ENCODE results near the gene TIGIT. TPM values are rescaled to one million over a fixed set of nuclear protein-coding genes. Genes with fewer than 3 reads are reported as not detected.

The TIGIT gene
- total and polyA plus RNA-seq, 2 of the 13 experiments (the other 11 are each of a cell fraction or from before 2014, with no cell fraction given), result not detected

GRCh38 chr3:114252954-114253353, 40.9 kb upstream of the TIGIT start:
- no peaks in the 10 kb centered on the region for H3K9me3 ChIP-seq (ENCODE audit: low read length)
- ATAC-seq, result no peak
- H3K36me3 ChIP-seq (replicated peaks in 1 of 2; ENCODE audit: control insufficient read depth in 1 of 2, insufficient read depth in 2 of 2, low read length in 2 of 2), result no peaks in the 10 kb centered on the region
- H3K4me1 ChIP-seq (ENCODE audit: insufficient read depth, low read length), result no peaks in the 10 kb centered on the region
- no peak overlapping the region for H3K4me3 ChIP-seq (replicated peaks in 1 of 3; ENCODE audit: insufficient read depth in 1 of 3, low read depth in 2 of 3, low read length in 3 of 3)
- H4K20me1 ChIP-seq (ENCODE audit: insufficient read depth, low read length), result no peaks in the 10 kb centered on the region
- H3K4me2 ChIP-seq (ENCODE audit: low read depth, low read length), result no peak overlapping the region
- WGBS (ENCODE audit: low lambda C conversion rate), result 0% methylated on average over 1 of the region's 1 CpG
- no peaks in the 10 kb centered on the region for H3K79me2 ChIP-seq (ENCODE audit: insufficient read depth, low read length)
- no peak for TF ChIP-seq ZNF513 (CRISPR knock-in tag; conservative IDR thresholded peaks at IDR 0.05)
- TF ChIP-seq CCDC6 (CRISPR knock-in tag; IDR thresholded peaks at IDR 0.05), result no peak
- no peak for TF ChIP-seq NR2F1 (CRISPR knock-in tag; IDR thresholded peaks at IDR 0.05)
- FAIRE-seq, result no peak
- ChIA-PET CTCF (ENCODE audit: low intra/inter-chr PET ratio, low total read pairs) (no interaction called here), POLR2A (no interaction called here)
- in situ Hi-C loops (cut with HindIII; ENCODE audit: extremely low pct_ligation_motif_present, low pct_unique_long_range_greater_than_20kb), result no loop called here
- no peak for DNase-seq (ENCODE audit: low spot score)
- H3K27ac ChIP-seq (ENCODE audit: extremely low read length, insufficient read depth, low read length), result no peak overlapping the region
- no peak overlapping the region for H2AFZ ChIP-seq (ENCODE audit: low read length)
- intact Hi-C loops (cut with micrococcal nuclease; ENCODE audit: unreplicated experiment), result no loop called here
- no peak overlapping the region for H3K9ac ChIP-seq (ENCODE audit: insufficient read depth, low read depth, low read length)
- no TSS peak for BruUV-seq (replicated peaks)
- no peaks in the 10 kb centered on the region; a peak in 1 of 5 replicates for H3K27me3 ChIP-seq (ENCODE audit: control insufficient read depth in 1 of 2, insufficient read depth in 2 of 2, low read length in 2 of 2)

DNA sequence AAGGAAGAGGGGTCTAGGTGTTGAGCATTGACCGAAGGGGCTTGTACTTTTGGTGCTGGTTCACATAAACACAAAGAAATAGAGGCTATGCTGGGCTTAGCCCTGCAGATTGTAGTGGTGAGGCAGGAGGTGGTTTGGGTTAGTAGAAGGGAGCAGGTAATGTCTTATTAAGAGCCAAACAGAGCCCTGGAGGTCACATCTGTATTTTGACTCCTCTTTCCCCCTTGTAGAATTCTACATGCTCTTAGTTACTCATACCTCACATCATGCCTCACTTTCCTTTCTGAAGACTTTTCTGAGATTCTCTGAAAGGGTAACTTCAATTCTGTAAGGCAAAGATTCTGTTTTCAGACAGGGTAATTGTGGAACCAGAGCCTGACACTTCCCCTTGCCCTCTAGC, 40.3 kb upstream of the TIGIT start:
- no peak for ATAC-seq
- no TSS peak for BruUV-seq (replicated peaks)
- no peak for FAIRE-seq
- Histone ChIP-seq H3K79me2 (ENCODE audit: insufficient read depth, low read length) (no peaks in the 10 kb centered on the region), H3K4me2 (ENCODE audit: low read depth, low read length) (no peak overlapping the region), H3K4me3 (replicated peaks in 1 of 3; ENCODE audit: insufficient read depth in 1 of 3, low read depth in 2 of 3, low read length in 3 of 3) (no peak overlapping the region), H3K4me1 (ENCODE audit: insufficient read depth, low read length) (no peaks in the 10 kb centered on the region), H3K9me3 (ENCODE audit: low read length) (no peaks in the 10 kb centered on the region; the same call in 1 of the 2 replicates), H4K20me1 (ENCODE audit: insufficient read depth, low read length) (no peaks in the 10 kb centered on the region), H3K27me3 (ENCODE audit: control insufficient read depth in 1 of 2, insufficient read depth in 2 of 2, low read length in 2 of 2) (no peaks in the 10 kb centered on the region; a peak in 1 of 5 replicates), H3K27ac (ENCODE audit: extremely low read length, insufficient read depth, low read length) (no peak overlapping the region), H2AFZ (ENCODE audit: low read length) (no peak overlapping the region), H3K36me3 (replicated peaks in 1 of 2; ENCODE audit: control insufficient read depth in 1 of 2, insufficient read depth in 2 of 2, low read length in 2 of 2) (no peaks in the 10 kb centered on the region), H3K9ac (ENCODE audit: insufficient read depth, low read depth, low read length) (no peak overlapping the region)
- ChIA-PET POLR2A (no interaction called here), CTCF (ENCODE audit: low intra/inter-chr PET ratio, low total read pairs) (no interaction called here)
- in situ Hi-C loops (cut with HindIII; ENCODE audit: extremely low pct_ligation_motif_present, low pct_unique_long_range_greater_than_20kb), result no loop called here
- intact Hi-C loops (cut with micrococcal nuclease; ENCODE audit: unreplicated experiment), result no loop called here
- 0% methylated on average over 1 of the region's 1 CpG for WGBS (ENCODE audit: low lambda C conversion rate)
- no peak for DNase-seq (ENCODE audit: low spot score)
- no peak for TF ChIP-seq HHEX (CRISPR knock-in tag; IDR thresholded peaks at IDR 0.05)
- TF ChIP-seq NR2F6 (IDR thresholded peaks at IDR 0.05), result no peak
- TF ChIP-seq NR2F6 (CRISPR knock-in tag; IDR thresholded peaks at IDR 0.05), result no peak
- no peak for TF ChIP-seq FOXA3 (CRISPR knock-in tag; IDR thresholded peaks at IDR 0.05)
- no peak for TF ChIP-seq PREB (CRISPR knock-in tag; IDR thresholded peaks at IDR 0.05)
- TF ChIP-seq, protein P1, sequence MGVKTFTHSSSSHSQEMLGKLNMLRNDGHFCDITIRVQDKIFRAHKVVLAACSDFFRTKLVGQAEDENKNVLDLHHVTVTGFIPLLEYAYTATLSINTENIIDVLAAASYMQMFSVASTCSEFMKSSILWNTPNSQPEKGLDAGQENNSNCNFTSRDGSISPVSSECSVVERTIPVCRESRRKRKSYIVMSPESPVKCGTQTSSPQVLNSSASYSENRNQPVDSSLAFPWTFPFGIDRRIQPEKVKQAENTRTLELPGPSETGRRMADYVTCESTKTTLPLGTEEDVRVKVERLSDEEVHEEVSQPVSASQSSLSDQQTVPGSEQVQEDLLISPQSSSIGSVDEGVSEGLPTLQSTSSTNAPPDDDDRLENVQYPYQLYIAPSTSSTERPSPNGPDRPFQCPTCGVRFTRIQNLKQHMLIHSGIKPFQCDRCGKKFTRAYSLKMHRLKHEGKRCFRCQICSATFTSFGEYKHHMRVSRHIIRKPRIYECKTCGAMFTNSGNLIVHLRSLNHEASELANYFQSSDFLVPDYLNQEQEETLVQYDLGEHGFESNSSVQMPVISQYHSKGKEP (CRISPR knock-in tag; IDR thresholded peaks at IDR 0.05), result no peak
- TF ChIP-seq SPEN (CRISPR knock-in tag; IDR thresholded peaks at IDR 0.05; ENCODE audit: low read depth), result no peak
- TF ChIP-seq PAX8 (CRISPR knock-in tag; IDR thresholded peaks at IDR 0.05; ENCODE audit: borderline replicate concordance), result no peak
- no peak for TF ChIP-seq ATF7-NPFF (CRISPR knock-in tag; IDR thresholded peaks at IDR 0.05; ENCODE audit: low read depth)
- no peak for TF ChIP-seq RFXAP (CRISPR knock-in tag; IDR thresholded peaks at IDR 0.05; ENCODE audit: borderline replicate concordance)
- no peak for TF ChIP-seq CC2D1A (CRISPR knock-in tag; IDR thresholded peaks at IDR 0.05)
- TF ChIP-seq, protein P2, sequence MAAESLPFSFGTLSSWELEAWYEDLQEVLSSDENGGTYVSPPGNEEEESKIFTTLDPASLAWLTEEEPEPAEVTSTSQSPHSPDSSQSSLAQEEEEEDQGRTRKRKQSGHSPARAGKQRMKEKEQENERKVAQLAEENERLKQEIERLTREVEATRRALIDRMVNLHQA (CRISPR knock-in tag; IDR thresholded peaks at IDR 0.05), result no peak

Data from HepG2 (cell line).